ENCODE results near the gene KSR1. TPM values are rescaled to one million over a fixed set of nuclear protein-coding genes. Genes with fewer than 3 reads are reported as not detected.

The KSR1 gene
- total and polyA plus RNA-seq, 9 of the 15 experiments (the other 6 are each of a cell fraction or from before 2014, with no cell fraction given): 1.4 to 51.7 (median 18.4) TPM

DNA sequence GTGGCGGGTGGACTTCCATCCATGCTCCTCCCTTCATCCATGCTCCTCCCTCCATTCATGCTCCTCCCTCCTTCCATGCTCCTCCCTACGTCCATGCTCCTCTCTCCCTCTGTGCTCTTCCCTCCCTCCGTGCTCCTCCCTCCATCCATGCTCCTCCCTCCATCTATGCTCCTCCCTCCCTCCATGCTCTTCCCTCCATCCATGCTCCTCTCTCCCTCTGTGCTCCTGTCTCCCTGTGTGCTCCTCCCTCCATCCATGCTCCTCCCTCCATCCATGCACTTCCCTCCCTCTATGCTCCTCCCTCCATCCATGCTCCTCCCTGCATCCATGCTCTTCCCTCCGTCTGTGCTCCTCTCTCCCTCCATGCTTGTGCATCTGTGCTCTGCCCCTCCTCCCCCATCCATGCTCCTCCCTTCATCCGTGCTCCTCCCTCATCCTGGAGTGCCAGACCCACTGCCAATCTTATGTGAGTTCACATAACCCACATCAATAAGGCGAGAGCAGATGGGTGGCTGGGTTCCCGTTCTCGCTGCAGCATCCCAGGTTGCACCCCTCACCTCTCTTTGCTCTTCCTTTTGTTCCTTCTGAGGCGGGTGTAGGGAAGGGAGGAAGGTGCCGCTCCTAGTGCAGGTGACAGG is 22.8 kb downstream of the KSR1 start (continued):
- TF ChIP-seq, protein P1, sequence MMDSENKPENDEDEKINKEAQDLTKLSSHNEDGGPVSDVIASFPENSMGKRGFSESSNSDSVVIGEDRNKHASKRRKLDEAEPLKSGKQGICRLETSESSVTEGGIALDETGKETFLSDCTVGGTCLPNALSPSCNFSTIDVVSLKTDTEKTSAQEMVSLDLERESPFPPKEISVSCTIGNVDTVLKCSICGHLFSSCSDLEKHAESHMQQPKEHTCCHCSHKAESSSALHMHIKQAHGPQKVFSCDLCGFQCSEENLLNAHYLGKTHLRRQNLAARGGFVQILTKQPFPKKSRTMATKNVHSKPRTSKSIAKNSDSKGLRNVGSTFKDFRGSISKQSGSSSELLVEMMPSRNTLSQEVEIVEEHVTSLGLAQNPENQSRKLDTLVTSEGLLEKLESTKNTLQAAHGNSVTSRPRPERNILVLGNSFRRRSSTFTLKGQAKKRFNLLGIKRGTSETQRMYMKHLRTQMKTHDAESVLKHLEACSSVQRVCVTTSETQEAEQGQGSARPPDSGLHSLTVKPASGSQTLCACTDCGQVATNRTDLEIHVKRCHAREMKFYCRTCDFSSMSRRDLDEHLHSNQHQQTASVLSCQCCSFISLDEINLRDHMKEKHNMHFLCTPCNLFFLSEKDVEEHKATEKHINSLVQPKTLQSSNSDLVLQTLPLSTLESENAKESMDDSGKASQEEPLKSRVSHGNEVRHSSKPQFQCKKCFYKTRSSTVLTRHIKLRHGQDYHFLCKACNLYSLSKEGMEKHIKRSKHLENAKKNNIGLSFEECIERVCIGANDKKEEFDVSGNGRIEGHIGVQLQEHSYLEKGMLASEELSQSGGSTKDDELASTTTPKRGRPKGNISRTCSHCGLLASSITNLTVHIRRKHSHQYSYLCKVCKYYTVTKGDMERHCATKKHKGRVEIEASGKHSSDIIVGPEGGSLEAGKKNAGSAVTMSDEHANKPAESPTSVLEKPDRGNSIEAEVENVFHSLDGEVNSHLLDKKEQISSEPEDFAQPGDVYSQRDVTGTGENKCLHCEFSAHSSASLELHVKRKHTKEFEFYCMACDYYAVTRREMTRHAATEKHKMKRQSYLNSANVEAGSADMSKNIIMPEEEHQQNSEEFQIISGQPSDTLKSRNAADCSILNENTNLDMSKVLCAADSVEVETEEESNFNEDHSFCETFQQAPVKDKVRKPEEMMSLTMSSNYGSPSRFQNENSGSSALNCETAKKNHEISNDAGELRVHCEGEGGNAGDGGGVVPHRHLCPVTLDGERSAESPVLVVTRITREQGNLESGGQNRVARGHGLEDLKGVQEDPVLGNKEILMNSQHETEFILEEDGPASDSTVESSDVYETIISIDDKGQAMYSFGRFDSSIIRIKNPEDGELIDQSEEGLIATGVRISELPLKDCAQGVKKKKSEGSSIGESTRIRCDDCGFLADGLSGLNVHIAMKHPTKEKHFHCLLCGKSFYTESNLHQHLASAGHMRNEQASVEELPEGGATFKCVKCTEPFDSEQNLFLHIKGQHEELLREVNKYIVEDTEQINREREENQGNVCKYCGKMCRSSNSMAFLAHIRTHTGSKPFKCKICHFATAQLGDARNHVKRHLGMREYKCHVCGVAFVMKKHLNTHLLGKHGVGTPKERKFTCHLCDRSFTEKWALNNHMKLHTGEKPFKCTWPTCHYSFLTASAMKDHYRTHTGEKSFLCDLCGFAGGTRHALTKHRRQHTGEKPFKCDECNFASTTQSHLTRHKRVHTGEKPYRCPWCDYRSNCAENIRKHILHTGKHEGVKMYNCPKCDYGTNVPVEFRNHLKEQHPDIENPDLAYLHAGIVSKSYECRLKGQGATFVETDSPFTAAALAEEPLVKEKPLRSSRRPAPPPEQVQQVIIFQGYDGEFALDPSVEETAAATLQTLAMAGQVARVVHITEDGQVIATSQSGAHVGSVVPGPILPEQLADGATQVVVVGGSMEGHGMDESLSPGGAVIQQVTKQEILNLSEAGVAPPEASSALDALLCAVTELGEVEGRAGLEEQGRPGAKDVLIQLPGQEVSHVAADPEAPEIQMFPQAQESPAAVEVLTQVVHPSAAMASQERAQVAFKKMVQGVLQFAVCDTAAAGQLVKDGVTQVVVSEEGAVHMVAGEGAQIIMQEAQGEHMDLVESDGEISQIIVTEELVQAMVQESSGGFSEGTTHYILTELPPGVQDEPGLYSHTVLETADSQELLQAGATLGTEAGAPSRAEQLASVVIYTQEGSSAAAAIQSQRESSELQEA (IDR thresholded peaks at IDR 0.05; ENCODE audit: low read depth): no peak
- TF ChIP-seq, protein P2, sequence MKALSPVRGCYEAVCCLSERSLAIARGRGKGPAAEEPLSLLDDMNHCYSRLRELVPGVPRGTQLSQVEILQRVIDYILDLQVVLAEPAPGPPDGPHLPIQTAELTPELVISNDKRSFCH (CRISPR knock-in tag; IDR thresholded peaks at IDR 0.05): no peak
- TF ChIP-seq, protein P2 (tag; IDR thresholded peaks at IDR 0.05): no peak
- TF ChIP-seq GATAD2A (IDR thresholded peaks at IDR 0.05) (peak; percentile 37; the same call in 1 of the 2 replicates), KLF6 (CRISPR knock-in tag; IDR thresholded peaks at IDR 0.05; ENCODE audit: borderline replicate concordance) (no peak), CBFA2T3 (IDR thresholded peaks at IDR 0.05) (no peak), NEUROD1 (IDR thresholded peaks at IDR 0.05; ENCODE audit: borderline replicate concordance, low read depth, low read length, partially characterized antibody) (no peak), ZNF766 (CRISPR knock-in tag; conservative IDR thresholded peaks at IDR 0.05) (no peak), ARNT (IDR thresholded peaks at IDR 0.05) (no peak), ZNF512 (tag; IDR thresholded peaks at IDR 0.05) (no peak), KDM1A (IDR thresholded peaks at IDR 0.05) (peak in 1 of 2 experiments; percentile 31; a peak in 1 of 4 replicates)
